Hepatocyte (in vitro differentiated cells): Measurements from ENCODE around the gene KRT6B. TPM values are rescaled to one million over a fixed set of nuclear protein-coding genes. Genes with fewer than 3 reads are reported as not detected.

ENCODE experiments used
- DNase-seq: peaks from one replicate; pipeline ENCODE4 v3.0.0-alpha.2; 2016; ENCODE audit warnings: low spot score
- H2AFZ ChIP-seq: fragments of 200-600 bp; sonication (generic); 2 replicates; pipeline ENCODE4 v1.6.0; 2016; ENCODE audit warnings: antibody characterized with exemption, mild to moderate bottlenecking
- H3K27ac ChIP-seq: fragments of 200-600 bp; sonication (generic); 2 replicates; pipeline ENCODE4 v1.5.1; 2016; ENCODE audit warnings: mild to moderate bottlenecking
- H3K27me3 ChIP-seq: fragments of 200-600 bp; sonication (generic); 2 replicates; pipeline ENCODE4 v1.6.1; 2016
- H3K36me3 ChIP-seq: fragments of 200-600 bp; sonication (generic); replicated peaks from 2 replicates; pipeline ENCODE4 v1.5.1; 2016; ENCODE audit warnings: low read depth; ENCODE audit not compliant: insufficient read depth
- H3K4me1 ChIP-seq: fragments of 200-600 bp; sonication (generic); 2 replicates; pipeline ENCODE4 v1.5.1; 2016; ENCODE audit warnings: mild to moderate bottlenecking, moderate library complexity; ENCODE audit not compliant: insufficient read depth
- H3K4me2 ChIP-seq: fragments of 200-600 bp; sonication (generic); 2 replicates; pipeline ENCODE4 v1.6.0; 2016
- H3K4me3 ChIP-seq: fragments of 200-600 bp; sonication (generic); 2 replicates; pipeline ENCODE4 v1.5.1; 2016; ENCODE audit warnings: mild to moderate bottlenecking
- H3K79me2 ChIP-seq: fragments of 200-600 bp; sonication (generic); 2 replicates; pipeline ENCODE4 v1.6.0; 2017; ENCODE audit warnings: mild to moderate bottlenecking
- H3K9me2 ChIP-seq: fragments of 200-600 bp; sonication (generic); replicated peaks from 2 replicates; pipeline ENCODE4 v1.6.0; 2017; ENCODE audit warnings: mild to moderate bottlenecking; ENCODE audit not compliant: insufficient read depth
- H3K9me3 ChIP-seq: fragments of 200-600 bp; sonication (generic); 2 replicates; pipeline ENCODE4 v1.5.1; 2016; ENCODE audit warnings: low read depth, mild to moderate bottlenecking
- H4K20me1 ChIP-seq: fragments of 200-600 bp; sonication (generic); 2 replicates; pipeline ENCODE4 v1.6.0; 2016; ENCODE audit warnings: mild to moderate bottlenecking; ENCODE audit not compliant: insufficient read depth, poor library complexity, severe bottlenecking
- EZH2 ChIP-seq: fragments of 200-600 bp; sonication (generic); IDR thresholded peaks from 2 replicates; pipeline ENCODE4 v1.6.1; 2016; ENCODE audit warnings: antibody characterized with exemption, mild to moderate bottlenecking, borderline replicate concordance
- EZH2phosphoT487 ChIP-seq: fragments of 200-600 bp; sonication (generic); IDR thresholded peaks from one replicate; pipeline ENCODE4 v1.6.1; 2018; ENCODE audit warnings: antibody characterized with exemption, mild to moderate bottlenecking, low read depth, moderate library complexity; ENCODE audit not compliant: unreplicated experiment, severe bottlenecking
- WGBS: methylation state at CpG from one replicate; pipeline ENCODE4 v1.1.6; 2016; ENCODE audit warnings: low lambda C conversion rate; ENCODE audit errors: missing lambda C conversion rate; 5-methylcytosine and 5-hydroxymethylcytosine counted together
- polyA plus RNA-seq: library from polyadenylated mRNA; unstranded; fragments of >200 nt; fragmentation: Nextera tagmentation; extraction: Ambion mirVana; gene quantifications from 2 replicates; pipeline ENCODE4 v1.2.1, GENCODE V29; 2016
- total RNA-seq: library from RNA; depleted of rRNA; stranded (reverse); fragments of >200 nt; gene quantifications from 2 replicates; pipeline ENCODE4 v1.2.3, GENCODE V29; 2014
- TF ChIP-seq, protein P1 (sequence below): fragments of 200-600 bp; sonication (generic); IDR thresholded peaks from 2 replicates; pipeline ENCODE4 v1.5.1; 2016; ENCODE audit warnings: antibody characterized with exemption, mild to moderate bottlenecking; ENCODE audit not compliant: poor library complexity

The KRT6B gene
- total and polyA plus RNA-seq, 2 experiments from 2014 or later: 0.42 TPM; not detected in 1

DNA sequence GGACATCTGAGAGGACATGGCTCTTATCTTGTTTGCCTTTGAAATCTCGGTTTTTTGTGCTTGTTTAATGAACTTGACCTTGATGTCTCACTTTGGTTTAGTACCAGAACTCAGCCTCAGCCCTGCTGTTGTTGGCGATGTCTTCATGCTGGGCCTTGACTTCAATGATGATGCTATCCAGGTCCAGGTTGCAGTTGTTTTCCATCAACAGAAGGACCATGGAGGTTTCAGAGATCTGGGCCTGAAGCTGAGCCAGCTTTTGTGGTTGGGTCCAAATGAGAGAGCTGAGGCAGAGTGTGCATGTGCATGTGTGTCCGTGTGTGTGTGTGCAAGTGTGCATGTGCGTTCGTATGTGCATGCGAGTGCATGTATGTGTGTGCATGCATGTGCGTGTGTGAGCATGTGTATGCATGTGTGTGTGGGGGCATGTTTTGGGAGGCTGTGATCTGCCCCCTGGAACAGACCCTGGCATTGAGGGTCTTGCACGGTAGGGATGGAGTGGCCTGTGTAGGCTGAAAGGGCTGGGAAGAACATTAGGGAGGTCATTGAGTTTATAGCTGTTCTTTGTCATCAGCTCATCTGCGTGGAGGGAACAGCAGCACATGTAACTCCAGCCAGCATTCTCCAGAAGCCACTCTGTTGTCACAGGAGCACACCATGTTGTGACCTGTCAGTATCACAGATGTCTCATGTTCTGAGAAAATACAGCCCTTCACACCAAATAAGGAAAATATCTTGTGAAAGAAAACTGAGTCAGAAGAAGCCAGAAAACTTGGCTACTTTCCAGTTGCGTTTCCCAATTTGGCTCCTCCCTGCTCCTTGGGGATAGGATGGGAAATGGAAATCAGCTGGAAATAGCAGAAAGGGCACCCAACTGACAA is 35.8 kb downstream of the KRT6B start:
- Histone ChIP-seq H2AFZ (no peak overlapping the region), H3K27me3 (no peaks in the 10 kb centered on the region), H3K79me2 (no peaks in the 10 kb centered on the region), H4K20me1 (no peaks in the 10 kb centered on the region), H3K36me3 (no peaks in the 10 kb centered on the region), H3K9me2 (no peaks in the 10 kb centered on the region), H3K27ac (no peak overlapping the region), H3K4me3 (no peak overlapping the region), H3K4me2 (no peak overlapping the region), H3K9me3 (no peaks in the 10 kb centered on the region), H3K4me1 (peaks cover under 1% of the 10 kb centered on the region)
- peak; percentile 60 for DNase-seq
- 77% methylated on average over 10 of the region's 10 CpGs for WGBS
- TF ChIP-seq, protein P1, sequence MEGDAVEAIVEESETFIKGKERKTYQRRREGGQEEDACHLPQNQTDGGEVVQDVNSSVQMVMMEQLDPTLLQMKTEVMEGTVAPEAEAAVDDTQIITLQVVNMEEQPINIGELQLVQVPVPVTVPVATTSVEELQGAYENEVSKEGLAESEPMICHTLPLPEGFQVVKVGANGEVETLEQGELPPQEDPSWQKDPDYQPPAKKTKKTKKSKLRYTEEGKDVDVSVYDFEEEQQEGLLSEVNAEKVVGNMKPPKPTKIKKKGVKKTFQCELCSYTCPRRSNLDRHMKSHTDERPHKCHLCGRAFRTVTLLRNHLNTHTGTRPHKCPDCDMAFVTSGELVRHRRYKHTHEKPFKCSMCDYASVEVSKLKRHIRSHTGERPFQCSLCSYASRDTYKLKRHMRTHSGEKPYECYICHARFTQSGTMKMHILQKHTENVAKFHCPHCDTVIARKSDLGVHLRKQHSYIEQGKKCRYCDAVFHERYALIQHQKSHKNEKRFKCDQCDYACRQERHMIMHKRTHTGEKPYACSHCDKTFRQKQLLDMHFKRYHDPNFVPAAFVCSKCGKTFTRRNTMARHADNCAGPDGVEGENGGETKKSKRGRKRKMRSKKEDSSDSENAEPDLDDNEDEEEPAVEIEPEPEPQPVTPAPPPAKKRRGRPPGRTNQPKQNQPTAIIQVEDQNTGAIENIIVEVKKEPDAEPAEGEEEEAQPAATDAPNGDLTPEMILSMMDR: no peak
- no peak for TF ChIP-seq EZH2
- TF ChIP-seq EZH2phosphoT487: no peak

DNA sequence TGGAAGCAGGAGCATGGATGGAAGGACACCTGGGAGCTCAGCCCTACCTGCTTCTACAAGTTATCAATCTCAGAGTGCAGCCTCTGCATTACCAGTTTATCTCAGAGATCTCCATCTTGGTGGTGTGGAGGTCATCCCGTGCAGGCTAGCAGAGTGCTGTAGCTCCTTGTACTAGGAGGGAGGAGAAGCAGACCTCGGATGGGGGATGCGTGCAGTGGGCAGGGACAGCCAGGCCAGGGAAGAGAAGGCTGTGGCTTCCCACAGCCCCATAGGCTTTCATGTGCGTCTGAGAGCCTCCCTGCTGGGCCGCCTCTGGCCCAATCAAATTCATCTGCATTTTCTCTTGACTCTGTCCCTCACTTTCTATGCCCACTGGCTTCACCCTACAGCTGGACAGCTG is 37.0 kb downstream of the KRT6B start:
- Histone ChIP-seq H2AFZ (no peak overlapping the region), H3K9me2 (no peaks in the 10 kb centered on the region), H3K4me3 (no peak overlapping the region), H3K4me2 (no peak overlapping the region), H3K36me3 (no peaks in the 10 kb centered on the region), H3K27me3 (no peaks in the 10 kb centered on the region), H4K20me1 (no peaks in the 10 kb centered on the region), H3K79me2 (no peaks in the 10 kb centered on the region), H3K4me1 (peaks cover 3% of the 10 kb centered on the region), H3K27ac (no peak overlapping the region), H3K9me3 (no peaks in the 10 kb centered on the region)
- 83% methylated on average over 5 of the region's 5 CpGs for WGBS
- TF ChIP-seq, protein P1: no peak
- TF ChIP-seq EZH2: no peak
- TF ChIP-seq EZH2phosphoT487: no peak
- DNase-seq: no peak

GRCh38 chr12:52413782-52414345 is 38.1 kb downstream of the KRT6B start:
- no peaks in the 10 kb centered on the region for H3K9me2 ChIP-seq
- H3K9me3 ChIP-seq: no peaks in the 10 kb centered on the region
- no peak overlapping the region for H3K4me3 ChIP-seq
- DNase-seq: no peak
- 80% methylated on average over 8 of the region's 8 CpGs for WGBS
- H3K79me2 ChIP-seq: no peaks in the 10 kb centered on the region
- no peaks in the 10 kb centered on the region for H3K36me3 ChIP-seq
- H3K27ac ChIP-seq: no peak overlapping the region
- H3K27me3 ChIP-seq: no peaks in the 10 kb centered on the region
- TF ChIP-seq, protein P1: no peak
- no peak for TF ChIP-seq EZH2
- no peak for TF ChIP-seq EZH2phosphoT487
- no peak overlapping the region for H2AFZ ChIP-seq
- H4K20me1 ChIP-seq: no peaks in the 10 kb centered on the region
- peaks cover 3% of the 10 kb centered on the region for H3K4me1 ChIP-seq
- no peak overlapping the region for H3K4me2 ChIP-seq
